LNCAP (cell line): ENCODE data around the gene PCSK7.

Experiments
- CTCF ChIP-seq: fragments of 450-650 bp; IDR thresholded peaks from 2 replicates; pipeline ENCODE4 v1.5.1; 2017; ENCODE audit warnings: mild to moderate bottlenecking

The PCSK7 gene

DNA sequence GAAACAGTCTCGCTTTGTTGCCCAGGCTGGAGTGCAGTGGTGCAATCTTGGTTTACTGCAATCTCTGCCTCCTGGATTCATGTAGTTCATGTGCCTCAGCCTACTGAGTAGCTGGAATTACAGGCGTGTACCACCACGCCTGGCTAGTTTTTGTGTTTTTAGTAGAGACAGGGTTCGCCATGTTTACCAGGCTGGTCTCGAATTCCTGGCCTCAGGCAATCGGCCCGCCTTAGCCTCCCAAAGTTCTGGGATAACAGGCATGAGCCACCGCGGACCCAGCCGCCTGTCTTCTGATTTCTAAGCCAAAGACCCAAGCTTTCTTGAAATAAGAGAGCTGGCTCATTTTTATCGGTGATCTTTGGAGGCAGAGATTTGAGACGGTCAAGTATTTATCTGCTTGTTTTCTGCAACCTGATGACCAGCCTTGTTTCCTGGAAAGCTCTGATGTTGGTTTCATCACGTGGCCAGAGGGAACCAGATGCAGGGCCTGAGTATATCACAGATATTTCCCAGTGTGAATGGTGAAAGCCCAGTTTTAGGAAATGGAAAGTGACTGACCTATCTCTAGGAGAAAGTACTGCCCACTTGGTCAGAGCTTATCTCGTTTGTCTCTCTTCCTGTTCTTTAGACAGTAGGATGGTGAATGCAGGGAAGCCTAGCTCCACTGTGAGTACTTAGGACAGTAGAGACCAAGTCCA lies 59.0 kb downstream of the PCSK7 start:
- no peak for TF ChIP-seq CTCF

DNA sequence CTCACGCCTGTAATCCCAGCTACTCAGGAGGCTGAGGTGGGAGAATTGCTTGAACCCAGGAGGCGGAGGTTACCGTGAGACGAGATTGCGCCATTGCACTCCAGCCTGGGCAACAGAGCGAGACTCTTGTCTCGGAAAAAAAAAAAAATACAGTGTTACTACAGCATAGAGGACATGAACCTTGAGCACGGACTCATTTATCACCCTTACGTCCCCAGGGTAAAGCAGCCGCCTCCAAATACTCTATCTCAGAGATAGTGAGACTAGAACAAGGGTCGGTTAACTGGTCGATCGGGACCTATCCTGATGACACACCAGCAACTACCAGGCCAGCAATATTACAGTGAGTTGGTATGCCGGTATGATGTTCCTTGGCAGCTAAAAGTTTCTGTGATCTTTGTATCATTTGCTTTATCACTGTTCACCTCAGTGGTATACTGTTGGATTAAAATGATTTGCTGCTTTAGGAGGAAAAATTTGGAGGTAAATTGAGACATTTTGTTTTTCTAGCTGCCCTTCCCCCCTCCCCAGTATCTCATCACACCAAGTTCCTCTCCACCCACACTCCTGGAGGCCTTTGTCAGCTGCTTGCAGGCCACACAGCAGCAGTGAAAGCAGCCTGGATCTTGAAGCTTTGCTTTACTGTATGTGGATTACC lies 60.3 kb downstream of the PCSK7 start:
- no peak for TF ChIP-seq CTCF

DNA sequence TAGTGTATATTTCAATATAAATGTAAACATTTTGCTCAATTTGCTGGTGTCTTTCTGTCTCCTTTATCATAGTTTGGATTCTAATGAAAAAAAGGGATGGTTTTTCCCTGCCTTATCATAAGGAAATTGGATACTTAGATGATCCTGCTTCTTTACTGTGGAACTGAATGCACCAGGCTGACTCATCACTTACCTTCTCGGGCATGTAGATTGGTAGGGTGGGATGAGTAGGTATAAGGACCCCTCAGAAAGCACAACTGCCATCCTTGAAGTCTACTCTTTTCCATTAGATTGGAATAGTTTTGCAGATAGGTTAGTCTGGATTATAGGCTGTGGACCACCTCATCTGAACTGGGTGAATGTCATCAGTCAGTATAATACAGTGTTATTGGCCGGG lies 60.9 kb downstream of the PCSK7 start:
- no peak for TF ChIP-seq CTCF

- TF ChIP-seq CTCF: no peak
Measured at GRCh38 chr11:117170210-117170609, 61.7 kb downstream of the PCSK7 start.

- no peak for TF ChIP-seq CTCF
Measured at GRCh38 chr11:117169736-117170135, 62.1 kb downstream of the PCSK7 start.

DNA sequence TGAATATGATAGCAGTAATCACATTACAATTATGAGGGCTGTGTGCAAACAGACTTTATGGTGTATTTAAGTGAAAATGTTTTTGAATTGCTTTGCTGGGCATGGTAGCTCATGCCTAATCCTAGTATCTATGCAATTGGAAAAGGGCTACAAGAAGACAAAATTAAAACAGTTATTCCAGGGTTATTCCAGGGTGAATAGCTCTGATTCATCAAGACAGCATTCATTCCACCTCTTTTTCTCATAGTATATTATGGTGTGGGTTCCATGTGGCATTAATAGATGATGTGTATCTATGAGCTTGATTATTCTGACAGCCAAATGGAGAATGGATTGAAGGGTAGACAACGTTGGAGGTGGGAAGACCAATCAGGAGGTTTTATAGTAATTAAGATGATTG lies 65.4 kb downstream of the PCSK7 start:
- TF ChIP-seq CTCF: no peak

DNA sequence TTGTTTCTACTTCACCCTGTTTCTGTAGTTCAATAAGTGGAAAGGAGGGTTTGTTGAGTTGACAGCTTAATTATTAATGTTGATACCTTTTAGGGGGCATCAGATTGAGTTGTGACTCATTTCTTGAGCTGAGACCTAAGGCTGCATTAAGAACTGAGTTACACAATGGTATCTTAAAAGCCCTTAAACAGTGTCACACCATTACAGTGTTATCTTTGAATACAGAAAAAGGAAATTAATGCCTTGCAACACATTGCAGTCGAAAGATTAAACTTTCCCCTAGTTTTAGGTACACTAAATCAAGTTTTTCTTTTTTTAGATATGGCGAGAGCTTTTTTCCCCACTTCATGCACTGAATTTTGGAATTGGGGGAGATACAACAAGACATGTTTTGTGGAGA lies 71.0 kb downstream of the PCSK7 start:
- TF ChIP-seq CTCF: no peak
